Measurements from ENCODE around the gene KIRREL2. TPM values are rescaled to one million over a fixed set of nuclear protein-coding genes. Genes with fewer than 3 reads are reported as not detected.

Gene KIRREL2
- total RNA-seq, 1 experiment from 2014 or later, result 0.15 TPM

DNA sequence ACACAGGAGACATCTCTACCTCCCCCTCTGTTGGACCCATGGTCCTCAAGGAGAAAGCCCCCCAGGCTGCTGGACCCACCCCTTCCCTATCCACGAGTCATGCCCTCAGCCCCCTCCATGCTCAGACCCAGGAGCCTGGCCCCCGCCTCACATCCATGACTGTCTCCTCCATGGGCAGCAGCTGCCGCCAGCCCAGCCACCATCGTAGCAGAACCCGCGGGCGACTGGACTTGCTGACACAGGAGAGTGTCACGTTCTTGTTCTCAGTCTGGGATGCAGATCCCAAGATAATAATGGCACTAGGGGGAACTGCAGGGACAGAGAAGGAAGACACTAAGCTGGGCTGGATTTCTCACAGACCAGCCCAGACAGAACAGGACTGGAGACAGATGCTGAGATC, 8.2 kb upstream of the KIRREL2 start:
- ChIA-PET POLR2A (ENCODE audit: low non-redundant PET) (no interaction called here), CTCF (no interaction called here)
- no peaks in the 10 kb centered on the region for H3K36me3 ChIP-seq (ENCODE audit: insufficient read depth, low read length, poor library complexity, severe bottlenecking)
- intact Hi-C loops (cut with micrococcal nuclease; ENCODE audit: unreplicated experiment), result no loop called here
- BruUV-seq (replicated peaks), result no TSS peak
- no peak for DNase-seq (ENCODE audit: low spot score)
- no peak overlapping the region for H3K4me3 ChIP-seq (ENCODE audit: low read depth, low read length, poor library complexity, severe bottlenecking)
- no peak for TF ChIP-seq EZH2 (IDR thresholded peaks at IDR 0.05; ENCODE audit: borderline replicate concordance, low read depth, low read length, poor library complexity, severe bottlenecking)
- TF ChIP-seq, protein P1, sequence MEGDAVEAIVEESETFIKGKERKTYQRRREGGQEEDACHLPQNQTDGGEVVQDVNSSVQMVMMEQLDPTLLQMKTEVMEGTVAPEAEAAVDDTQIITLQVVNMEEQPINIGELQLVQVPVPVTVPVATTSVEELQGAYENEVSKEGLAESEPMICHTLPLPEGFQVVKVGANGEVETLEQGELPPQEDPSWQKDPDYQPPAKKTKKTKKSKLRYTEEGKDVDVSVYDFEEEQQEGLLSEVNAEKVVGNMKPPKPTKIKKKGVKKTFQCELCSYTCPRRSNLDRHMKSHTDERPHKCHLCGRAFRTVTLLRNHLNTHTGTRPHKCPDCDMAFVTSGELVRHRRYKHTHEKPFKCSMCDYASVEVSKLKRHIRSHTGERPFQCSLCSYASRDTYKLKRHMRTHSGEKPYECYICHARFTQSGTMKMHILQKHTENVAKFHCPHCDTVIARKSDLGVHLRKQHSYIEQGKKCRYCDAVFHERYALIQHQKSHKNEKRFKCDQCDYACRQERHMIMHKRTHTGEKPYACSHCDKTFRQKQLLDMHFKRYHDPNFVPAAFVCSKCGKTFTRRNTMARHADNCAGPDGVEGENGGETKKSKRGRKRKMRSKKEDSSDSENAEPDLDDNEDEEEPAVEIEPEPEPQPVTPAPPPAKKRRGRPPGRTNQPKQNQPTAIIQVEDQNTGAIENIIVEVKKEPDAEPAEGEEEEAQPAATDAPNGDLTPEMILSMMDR (conservative IDR thresholded peaks at IDR 0.05; ENCODE audit: low read depth, low read length), result no peak
- H3K4me1 ChIP-seq (ENCODE audit: insufficient read depth, low read length, poor library complexity, severe bottlenecking), result no peaks in the 10 kb centered on the region
- H3K9me3 ChIP-seq (ENCODE audit: low read depth, low read length, poor library complexity, severe bottlenecking), result no peaks in the 10 kb centered on the region
- peaks cover 57% of the 10 kb centered on the region for H3K27me3 ChIP-seq (replicated peaks; ENCODE audit: insufficient read depth, low read depth, low read length, poor library complexity)
- H3K27ac ChIP-seq (ENCODE audit: low read depth, low read length, poor library complexity, severe bottlenecking), result no peak overlapping the region

GRCh38 chr19:35848919-35849505, 7.7 kb upstream of the KIRREL2 start:
- no TSS peak for BruUV-seq (replicated peaks)
- H3K27me3 ChIP-seq (replicated peaks; ENCODE audit: insufficient read depth, low read depth, low read length, poor library complexity), result peaks cover 54% of the 10 kb centered on the region
- H3K27ac ChIP-seq (ENCODE audit: low read depth, low read length, poor library complexity, severe bottlenecking), result no peak overlapping the region
- CTCF ChIA-PET, result no interaction called here
- intact Hi-C loops (cut with micrococcal nuclease; ENCODE audit: unreplicated experiment), result no loop called here
- DNase-seq (ENCODE audit: low spot score), result no peak
- POLR2A ChIA-PET (ENCODE audit: low non-redundant PET), result no interaction called here
- no peaks in the 10 kb centered on the region for H3K9me3 ChIP-seq (ENCODE audit: low read depth, low read length, poor library complexity, severe bottlenecking)
- H3K36me3 ChIP-seq (ENCODE audit: insufficient read depth, low read length, poor library complexity, severe bottlenecking), result no peaks in the 10 kb centered on the region
- no peaks in the 10 kb centered on the region for H3K4me1 ChIP-seq (ENCODE audit: insufficient read depth, low read length, poor library complexity, severe bottlenecking)
- TF ChIP-seq, protein P1 (conservative IDR thresholded peaks at IDR 0.05; ENCODE audit: low read depth, low read length), result no peak
- TF ChIP-seq EZH2 (IDR thresholded peaks at IDR 0.05; ENCODE audit: borderline replicate concordance, low read depth, low read length, poor library complexity, severe bottlenecking), result no peak
- H3K4me3 ChIP-seq (ENCODE audit: low read depth, low read length, poor library complexity, severe bottlenecking), result no peak overlapping the region

DNA sequence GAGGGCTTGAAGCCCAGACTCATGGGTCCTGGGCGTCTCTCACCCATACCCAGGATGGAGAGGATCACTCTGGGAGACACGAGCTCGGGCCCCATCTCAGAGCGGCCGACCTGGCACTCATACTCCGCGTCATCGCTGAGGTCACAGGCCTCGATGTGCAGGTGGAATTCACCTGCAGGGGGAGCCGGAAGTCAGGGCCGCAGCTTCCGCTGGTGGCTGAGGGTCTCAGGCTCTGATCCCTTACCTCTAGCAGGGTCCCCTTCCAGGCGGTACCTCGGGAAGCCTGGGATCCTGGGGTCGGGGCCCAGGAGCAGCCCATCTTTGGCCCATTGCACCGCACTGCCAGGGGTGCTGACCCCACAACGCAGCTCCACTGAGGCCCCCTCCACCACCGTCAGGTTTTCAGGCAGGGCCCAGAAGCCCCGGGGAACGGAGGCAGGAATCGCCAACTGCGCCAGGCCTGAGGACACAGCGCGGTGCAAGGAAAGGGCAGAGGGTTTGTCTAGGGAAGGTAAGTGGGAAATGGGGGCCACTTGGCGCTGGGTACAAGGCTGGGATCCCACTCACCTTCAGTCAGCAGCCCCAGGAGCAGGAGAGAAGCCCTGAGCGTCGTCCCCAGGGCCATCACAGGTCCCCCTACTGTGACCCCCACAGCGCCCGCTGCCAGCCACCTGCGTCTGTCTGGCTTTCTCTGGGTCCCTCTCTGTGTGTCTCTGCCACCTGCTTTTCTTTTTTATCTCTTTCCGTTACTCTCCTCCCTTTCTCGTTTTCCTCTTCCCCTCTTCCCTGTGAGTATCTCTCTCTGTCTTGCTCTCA, 5.3 kb upstream of the KIRREL2 start:
- intact Hi-C loops (cut with micrococcal nuclease; ENCODE audit: unreplicated experiment), result no loop called here
- no peak overlapping the region for H3K27ac ChIP-seq (ENCODE audit: low read depth, low read length, poor library complexity, severe bottlenecking)
- peaks cover 35% of the 10 kb centered on the region for H3K27me3 ChIP-seq (replicated peaks; ENCODE audit: insufficient read depth, low read depth, low read length, poor library complexity)
- ChIA-PET POLR2A (ENCODE audit: low non-redundant PET) (no interaction called here), CTCF (no interaction called here)
- peaks cover 10% of the 10 kb centered on the region for H3K4me1 ChIP-seq (ENCODE audit: insufficient read depth, low read length, poor library complexity, severe bottlenecking)
- TF ChIP-seq, protein P1 (conservative IDR thresholded peaks at IDR 0.05; ENCODE audit: low read depth, low read length), result 0 out of 2 replicates have a peak, but pooled peaks have one; percentile 17
- TF ChIP-seq EZH2 (IDR thresholded peaks at IDR 0.05; ENCODE audit: borderline replicate concordance, low read depth, low read length, poor library complexity, severe bottlenecking), result no peak
- DNase-seq (ENCODE audit: low spot score), result no peak
- H3K36me3 ChIP-seq (ENCODE audit: insufficient read depth, low read length, poor library complexity, severe bottlenecking), result no peaks in the 10 kb centered on the region
- H3K4me3 ChIP-seq (ENCODE audit: low read depth, low read length, poor library complexity, severe bottlenecking), result no peak overlapping the region
- BruUV-seq (replicated peaks), result no TSS peak
- H3K9me3 ChIP-seq (ENCODE audit: low read depth, low read length, poor library complexity, severe bottlenecking), result no peaks in the 10 kb centered on the region
